Measurements from ENCODE around the gene MEIG1. TPM values are rescaled to one million over a fixed set of nuclear protein-coding genes. Genes with fewer than 3 reads are reported as not detected.

MEIG1 gene
- total RNA-seq, 1 donor from 2014 or later, result not detected

DNA sequence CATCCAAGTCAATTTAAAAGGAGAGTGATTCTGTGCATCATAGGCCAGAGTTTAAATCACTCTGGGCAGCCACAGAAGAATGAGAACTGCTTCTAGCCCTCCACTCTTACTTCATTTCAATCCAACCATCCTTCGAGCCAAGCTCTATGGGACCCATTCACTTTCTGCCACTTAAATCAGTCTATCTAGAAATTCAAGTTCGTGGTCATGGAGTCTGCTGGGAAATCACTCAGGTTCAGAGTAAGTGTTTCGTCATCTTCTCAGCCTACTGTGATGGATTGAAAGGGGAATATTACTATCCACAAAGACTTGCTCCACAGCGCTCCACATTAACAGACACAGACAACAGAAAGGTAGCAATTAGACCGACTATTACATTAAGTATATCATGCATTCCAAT lies 9.9 kb upstream of the MEIG1 start:
- intact Hi-C loops (cut with DNase I), result no loop called here
- Histone ChIP-seq H3K4me1 (peaks cover 4 to 11% of the 10 kb centered on the region in 2 donors), H3K36me3 (peaks cover 25 to 26% of the 10 kb centered on the region in 2 donors), H3K4me3 (no peak overlapping the region), H3K27ac (no peak overlapping the region), H3K27me3 (no peaks in the 10 kb centered on the region), H3K9me3 (no peaks in the 10 kb centered on the region)
- no peak for DNase-seq (ENCODE audit: low spot score in 2 of 2)
- TF ChIP-seq, protein P1, sequence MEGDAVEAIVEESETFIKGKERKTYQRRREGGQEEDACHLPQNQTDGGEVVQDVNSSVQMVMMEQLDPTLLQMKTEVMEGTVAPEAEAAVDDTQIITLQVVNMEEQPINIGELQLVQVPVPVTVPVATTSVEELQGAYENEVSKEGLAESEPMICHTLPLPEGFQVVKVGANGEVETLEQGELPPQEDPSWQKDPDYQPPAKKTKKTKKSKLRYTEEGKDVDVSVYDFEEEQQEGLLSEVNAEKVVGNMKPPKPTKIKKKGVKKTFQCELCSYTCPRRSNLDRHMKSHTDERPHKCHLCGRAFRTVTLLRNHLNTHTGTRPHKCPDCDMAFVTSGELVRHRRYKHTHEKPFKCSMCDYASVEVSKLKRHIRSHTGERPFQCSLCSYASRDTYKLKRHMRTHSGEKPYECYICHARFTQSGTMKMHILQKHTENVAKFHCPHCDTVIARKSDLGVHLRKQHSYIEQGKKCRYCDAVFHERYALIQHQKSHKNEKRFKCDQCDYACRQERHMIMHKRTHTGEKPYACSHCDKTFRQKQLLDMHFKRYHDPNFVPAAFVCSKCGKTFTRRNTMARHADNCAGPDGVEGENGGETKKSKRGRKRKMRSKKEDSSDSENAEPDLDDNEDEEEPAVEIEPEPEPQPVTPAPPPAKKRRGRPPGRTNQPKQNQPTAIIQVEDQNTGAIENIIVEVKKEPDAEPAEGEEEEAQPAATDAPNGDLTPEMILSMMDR (IDR thresholded peaks at IDR 0.05), result no peak

DNA sequence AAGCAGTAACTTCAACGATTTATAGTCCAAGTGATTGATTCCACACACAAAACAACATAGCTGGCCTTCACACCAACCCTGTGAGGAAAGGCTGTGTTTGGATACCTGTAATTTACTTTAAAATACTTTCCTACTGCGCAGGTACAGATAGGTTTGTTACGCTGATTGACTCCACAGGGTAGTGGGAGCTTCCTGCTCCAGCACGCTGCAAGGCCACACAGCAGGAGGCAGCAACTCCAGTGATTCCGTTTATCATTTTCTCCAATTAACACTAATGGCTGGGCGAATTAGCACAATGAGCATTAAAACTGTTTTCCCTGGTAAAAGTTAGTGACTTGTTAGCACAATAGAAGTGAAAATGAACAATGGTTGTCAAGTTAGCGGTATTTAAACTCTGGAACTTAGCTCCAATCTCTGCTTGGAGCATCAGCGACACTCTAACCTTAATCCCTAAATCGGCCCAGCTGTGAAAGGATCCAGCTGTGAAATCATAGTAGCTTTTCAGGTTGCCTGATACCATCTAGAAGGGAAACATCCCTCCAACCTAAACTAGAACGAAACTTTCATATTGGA lies 6.3 kb upstream of the MEIG1 start:
- peak in 1 of 2 donors; percentile 18 for DNase-seq (ENCODE audit: low spot score in 2 of 2)
- peaks cover 0 to 2% of the 10 kb centered on the region in 2 donors for H3K36me3 ChIP-seq
- peaks cover 4 to 11% of the 10 kb centered on the region in 2 donors for H3K4me1 ChIP-seq
- TF ChIP-seq, protein P1 (IDR thresholded peaks at IDR 0.05), result peak in 1 of 3 experiments; percentile 6
- no peaks in the 10 kb centered on the region for H3K27me3 ChIP-seq
- H3K9me3 ChIP-seq, result no peaks in the 10 kb centered on the region
- peak overlapping the region; percentile 87 to 92 for H3K4me3 ChIP-seq
- H3K27ac ChIP-seq, result peak overlapping the region; percentile 89 to 91
- intact Hi-C loops (cut with DNase I), result loop anchor here (10.0 kb wide), 3 partner anchors 218 to 1648 kb away; partner anchors contain the start of gene PHYH

DNA sequence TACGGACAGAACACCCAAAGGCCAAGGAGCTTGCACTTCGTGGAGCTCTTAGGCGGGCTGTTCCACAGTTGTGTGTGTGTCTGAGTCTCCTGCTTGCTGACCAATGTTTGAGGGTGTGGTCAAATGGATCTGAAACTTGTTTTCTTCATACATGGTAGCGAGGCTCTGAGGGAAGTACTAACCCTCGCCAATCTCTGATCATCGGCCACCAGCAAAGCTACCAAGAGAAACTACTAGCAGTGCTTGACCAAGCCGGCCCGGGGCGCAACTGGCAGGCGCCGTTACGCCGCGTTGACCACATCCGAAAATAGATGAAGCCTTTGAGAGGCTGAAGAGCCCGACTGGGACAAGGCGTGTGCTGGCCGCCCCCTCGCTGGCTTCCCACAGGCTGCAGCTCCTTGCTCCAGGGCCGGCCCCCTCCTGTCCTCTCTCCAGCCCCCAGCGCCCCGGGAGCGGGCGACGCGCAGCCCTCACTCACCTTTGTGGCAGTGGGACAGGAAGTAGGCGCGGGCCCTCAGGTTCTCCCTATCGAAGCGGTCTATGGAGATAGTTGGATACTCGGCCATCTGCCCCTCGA lies 5.7 kb upstream of the MEIG1 start:
- no peaks in the 10 kb centered on the region for H3K9me3 ChIP-seq
- TF ChIP-seq, protein P1 (IDR thresholded peaks at IDR 0.05), result peak in 1 of 3 experiments; percentile 33

DNA sequence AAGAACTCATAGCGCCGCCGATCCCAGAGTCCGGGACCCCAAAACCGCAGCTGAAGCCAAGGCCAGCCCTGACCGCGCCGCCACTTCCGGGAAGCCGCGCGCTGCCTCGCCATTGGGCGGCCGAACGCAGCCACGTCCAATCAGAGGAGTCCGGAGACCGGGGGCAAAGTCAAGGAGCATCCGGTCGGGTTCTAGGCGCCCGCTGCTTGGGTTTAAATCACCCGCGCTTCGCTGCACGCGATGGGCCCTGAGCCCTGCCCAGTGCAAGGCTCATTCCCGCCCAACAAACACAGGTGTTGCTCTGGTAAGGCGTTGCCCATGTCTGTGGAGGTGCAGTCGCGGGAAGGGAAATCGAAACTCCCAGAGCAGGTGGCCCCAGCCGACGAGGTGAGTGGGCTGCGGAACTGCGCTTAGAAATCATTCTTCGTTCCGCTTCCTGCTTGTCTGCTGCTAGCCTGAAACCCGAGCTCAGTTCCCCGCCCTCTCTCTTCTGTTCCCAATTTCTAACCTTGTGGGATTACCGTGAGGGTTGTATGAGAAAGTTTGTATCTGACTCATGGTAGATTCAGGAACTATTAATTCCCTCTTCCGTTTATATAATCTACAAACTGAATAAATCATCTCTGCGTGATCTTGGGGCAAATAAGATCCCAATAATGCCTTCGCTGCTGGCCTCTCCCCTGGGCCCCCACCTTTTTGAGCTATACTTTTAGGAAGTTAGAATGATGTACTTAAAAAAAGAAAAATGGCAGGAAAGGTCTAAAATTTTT lies 5.0 kb upstream of the MEIG1 start, which contains the start of gene DCLRE1C:
DCLRE1C (minus strand) TSS at position 96 of the 770 bp plus-strand sequence; CDS start at position 10, 86 bp downstream.
- peak within 1 kb of the TSS; percentile 89 to 91 for H3K27ac ChIP-seq
- H3K27me3 ChIP-seq, result no peaks in the 10 kb centered on the region
- no peaks in the 10 kb centered on the region for H3K36me3 ChIP-seq
- no peaks in the 10 kb centered on the region for H3K9me3 ChIP-seq
- TF ChIP-seq, protein P1 (IDR thresholded peaks at IDR 0.05), result no peak
- H3K4me1 ChIP-seq, result peaks cover 4 to 11% of the 10 kb centered on the region in 2 donors
- intact Hi-C loops (cut with DNase I), result loop anchor here (1.0 to 10.0 kb wide), 7 partner anchors 76 to 1649 kb away; partner anchors contain the start of genes CDNF, HSPA14, MSANTD7 and NMT2
- DNase-seq (ENCODE audit: low spot score in 2 of 2), result peak; percentile 53 to 94
- H3K4me3 ChIP-seq, result peak within 1 kb of the TSS; percentile 87 to 92

More for the DNA sequence above, 5.7 kb upstream of the MEIG1 start:
- Histone ChIP-seq H3K36me3 (no peaks in the 10 kb centered on the region), H3K4me3 (peak overlapping the region; percentile 87 to 92), H3K4me1 (peaks cover 4 to 11% of the 10 kb centered on the region in 2 donors), H3K27me3 (no peaks in the 10 kb centered on the region), H3K27ac (peak overlapping the region; percentile 89 to 91)
- intact Hi-C loops (cut with DNase I), result loop anchor here (10.0 kb wide), 3 partner anchors 219 to 1649 kb away; partner anchors contain the start of gene PHYH
- DNase-seq (ENCODE audit: low spot score in 2 of 2), result peak in 1 of 2 donors; percentile 84

DNA sequence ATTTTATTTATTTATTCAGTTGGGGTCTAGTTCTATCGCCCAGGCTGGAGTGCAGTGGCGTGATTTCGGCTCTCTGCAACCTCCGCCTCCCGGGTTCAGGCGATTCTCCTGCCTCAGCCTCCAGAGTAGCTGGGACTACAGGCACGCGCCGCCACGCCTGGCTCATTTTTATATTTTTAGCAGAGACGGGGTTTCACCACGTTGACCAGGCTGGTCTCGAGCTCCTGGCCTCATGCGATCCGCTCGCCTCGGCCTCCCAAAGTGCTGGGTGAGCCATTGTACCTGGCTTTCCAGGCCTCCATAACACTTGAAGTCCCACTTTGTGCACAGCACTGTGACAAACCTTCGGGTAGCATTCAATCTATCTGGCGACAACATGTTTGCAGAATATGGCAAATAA lies 4.3 kb upstream of the MEIG1 start:
- H3K27ac ChIP-seq, result peak overlapping the region; percentile 89 to 91
- DNase-seq (ENCODE audit: low spot score in 2 of 2), result no peak
- H3K9me3 ChIP-seq, result no peaks in the 10 kb centered on the region
- intact Hi-C loops (cut with DNase I), result loop anchor here (1.0 to 10.0 kb wide), 7 partner anchors 77 to 1650 kb away; partner anchors contain the start of genes CDNF, HSPA14, MSANTD7 and NMT2
- H3K4me1 ChIP-seq, result peaks cover 4 to 11% of the 10 kb centered on the region in 2 donors
- H3K27me3 ChIP-seq, result no peaks in the 10 kb centered on the region
- H3K4me3 ChIP-seq, result peak overlapping the region in 1 of 2 donors; percentile 92
- H3K36me3 ChIP-seq, result no peaks in the 10 kb centered on the region
- TF ChIP-seq, protein P1 (IDR thresholded peaks at IDR 0.05), result no peak
